ENCODE measurements around the gene PPP2R5C. TPM values are rescaled to one million over a fixed set of nuclear protein-coding genes. Genes with fewer than 3 reads are reported as not detected.
"Not testable (repeated sequence)": the region's sequence is repeated elsewhere in the genome, so short reads cannot be mapped to it uniquely, and the experiment has no call there.

Gene PPP2R5C
- polyA plus RNA-seq, 3 donors, result 92.1 to 105 (median 95.3) TPM

DNA sequence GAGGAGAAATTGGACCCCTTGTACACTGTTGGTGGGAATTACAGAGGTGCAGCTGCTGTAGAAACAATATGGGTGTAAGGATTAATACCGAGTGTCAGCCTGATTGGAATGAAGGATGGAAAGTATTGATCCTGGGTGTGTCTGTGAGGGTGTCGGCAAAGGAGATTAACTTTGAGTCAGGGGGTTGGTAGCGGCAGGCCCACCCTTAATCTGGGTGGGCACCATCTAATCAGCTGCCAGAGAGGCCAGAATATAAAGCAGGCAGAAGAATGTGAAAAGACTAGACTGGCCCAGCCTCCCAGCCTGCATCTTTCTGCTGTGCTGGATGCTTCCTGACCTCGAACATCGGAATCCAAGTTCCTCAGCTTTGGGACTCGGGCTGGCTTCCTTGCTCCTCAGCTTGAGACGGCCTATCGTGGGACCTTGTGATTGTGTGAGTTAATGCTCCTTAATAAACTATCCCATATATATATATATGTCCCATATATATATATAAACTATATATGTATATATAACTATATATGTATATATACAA, 38.4 kb upstream of the PPP2R5C start:
- no peak for DNase-seq

DNA sequence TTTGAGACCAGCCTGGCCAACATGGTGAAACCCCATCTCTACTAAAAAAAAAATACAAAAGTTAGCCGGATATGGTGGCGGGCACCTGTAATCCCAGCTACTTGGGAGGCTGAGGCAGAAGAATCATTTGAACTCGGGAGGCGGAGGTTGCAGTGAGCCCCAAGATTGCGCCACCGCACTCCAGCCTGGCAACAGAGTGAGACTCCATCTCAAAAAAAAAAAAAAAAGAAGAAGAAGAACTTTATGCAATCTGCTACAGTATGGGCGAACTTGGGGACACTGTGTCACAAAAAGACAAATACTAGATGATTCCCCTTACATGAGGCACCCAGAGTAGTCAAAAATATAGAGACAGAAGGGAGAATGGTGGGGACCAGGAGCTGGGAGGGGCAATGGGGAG, 35.9 kb upstream of the PPP2R5C start:
- not testable (repeated sequence) for DNase-seq

- DNase-seq, result no peak
These were observed 35.1 kb upstream of the PPP2R5C start for GRCh38 chr14:101726295-101726953.

- no peak for DNase-seq
These were observed 34.6 kb upstream of the PPP2R5C start for GRCh38 chr14:101726954-101727302.

DNA sequence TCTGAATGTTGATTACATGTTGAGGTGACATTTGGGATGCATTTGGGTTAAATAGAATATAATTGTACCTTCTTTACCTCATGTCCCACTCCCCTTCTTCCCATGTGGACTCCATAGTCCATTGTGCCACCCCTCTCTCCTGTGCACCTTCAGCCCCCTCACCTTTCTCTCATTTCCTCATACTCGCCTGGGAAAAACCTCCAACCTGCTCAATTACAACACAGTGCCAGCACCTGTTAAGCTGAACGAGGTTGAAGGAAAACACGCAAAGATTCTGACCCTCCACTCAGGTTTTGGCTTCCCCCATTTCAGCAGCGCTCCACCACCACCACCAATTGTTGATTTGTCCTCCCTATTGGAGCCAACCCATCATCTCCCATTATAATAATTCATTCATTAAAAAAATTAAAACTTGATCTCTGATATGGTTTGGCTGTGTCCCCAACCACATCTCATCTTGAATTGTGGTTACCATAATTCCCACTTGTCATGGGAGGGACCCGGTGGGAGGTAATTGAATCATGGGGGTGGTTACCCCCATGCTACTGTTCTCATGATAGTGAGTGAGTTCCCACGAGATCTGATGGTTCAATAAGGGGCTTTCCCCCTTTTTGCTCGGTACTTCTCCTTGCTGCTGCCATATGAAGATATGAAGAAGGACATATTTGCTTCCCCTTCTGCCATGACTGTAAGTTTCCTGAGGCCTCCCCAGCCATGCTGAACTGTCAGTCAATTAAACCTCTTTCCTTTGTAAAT, 33.7 kb upstream of the PPP2R5C start:
- no peak for DNase-seq

GRCh38 chr14:101728367-101728742, 33.2 kb upstream of the PPP2R5C start:
- DNase-seq, result no peak

DNA sequence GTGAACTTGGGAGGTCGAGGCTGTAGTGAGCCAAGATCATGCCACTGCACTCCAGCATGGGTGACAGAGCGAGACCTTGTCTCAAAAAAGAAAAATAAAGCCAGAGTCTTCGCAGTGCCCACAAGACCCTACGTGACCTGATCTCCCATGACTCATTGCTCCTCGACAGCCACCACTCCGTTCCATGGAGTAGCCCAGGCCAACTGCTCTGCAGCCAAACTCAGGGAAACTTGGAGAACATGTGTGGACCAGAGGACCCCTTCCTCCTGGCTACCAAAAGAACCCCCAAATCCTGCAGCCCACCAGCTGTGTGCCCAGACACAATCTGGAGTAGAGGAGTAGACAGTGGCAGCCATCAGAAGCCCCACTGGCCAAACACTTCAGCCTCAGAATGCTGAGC, 32.1 kb upstream of the PPP2R5C start:
- DNase-seq, result no peak

- DNase-seq, result not testable (repeated sequence)
These were observed 31.4 kb upstream of the PPP2R5C start for GRCh38 chr14:101730157-101730556.

DNA sequence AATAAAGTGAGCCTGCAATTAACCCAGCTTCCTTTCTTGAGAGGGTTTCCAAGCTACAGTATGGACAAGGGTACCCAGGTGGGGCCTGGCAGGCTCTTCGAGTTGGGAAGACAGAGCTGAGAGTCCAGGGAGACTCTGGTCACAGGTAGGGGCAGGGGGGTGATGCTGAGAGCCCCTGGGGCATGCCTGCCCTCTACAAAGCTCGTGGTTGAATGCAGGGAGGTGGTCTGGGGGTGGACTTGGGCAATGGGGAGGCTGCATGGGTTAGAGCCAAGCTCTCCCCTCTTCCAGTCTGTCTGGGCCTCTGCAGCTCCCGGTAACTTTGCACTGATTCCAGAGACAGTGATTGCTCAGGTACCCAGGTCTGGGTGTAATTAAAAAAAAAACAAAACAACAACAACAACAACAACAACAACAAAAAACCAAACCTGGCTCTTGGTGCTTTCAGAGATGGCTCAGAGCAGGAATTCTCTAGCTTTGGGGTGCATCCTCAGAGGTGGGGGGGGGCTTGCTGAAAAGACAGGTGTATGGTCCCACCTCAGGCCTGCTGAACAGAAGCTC, 30.8 kb upstream of the PPP2R5C start:
- no peak for DNase-seq

DNA sequence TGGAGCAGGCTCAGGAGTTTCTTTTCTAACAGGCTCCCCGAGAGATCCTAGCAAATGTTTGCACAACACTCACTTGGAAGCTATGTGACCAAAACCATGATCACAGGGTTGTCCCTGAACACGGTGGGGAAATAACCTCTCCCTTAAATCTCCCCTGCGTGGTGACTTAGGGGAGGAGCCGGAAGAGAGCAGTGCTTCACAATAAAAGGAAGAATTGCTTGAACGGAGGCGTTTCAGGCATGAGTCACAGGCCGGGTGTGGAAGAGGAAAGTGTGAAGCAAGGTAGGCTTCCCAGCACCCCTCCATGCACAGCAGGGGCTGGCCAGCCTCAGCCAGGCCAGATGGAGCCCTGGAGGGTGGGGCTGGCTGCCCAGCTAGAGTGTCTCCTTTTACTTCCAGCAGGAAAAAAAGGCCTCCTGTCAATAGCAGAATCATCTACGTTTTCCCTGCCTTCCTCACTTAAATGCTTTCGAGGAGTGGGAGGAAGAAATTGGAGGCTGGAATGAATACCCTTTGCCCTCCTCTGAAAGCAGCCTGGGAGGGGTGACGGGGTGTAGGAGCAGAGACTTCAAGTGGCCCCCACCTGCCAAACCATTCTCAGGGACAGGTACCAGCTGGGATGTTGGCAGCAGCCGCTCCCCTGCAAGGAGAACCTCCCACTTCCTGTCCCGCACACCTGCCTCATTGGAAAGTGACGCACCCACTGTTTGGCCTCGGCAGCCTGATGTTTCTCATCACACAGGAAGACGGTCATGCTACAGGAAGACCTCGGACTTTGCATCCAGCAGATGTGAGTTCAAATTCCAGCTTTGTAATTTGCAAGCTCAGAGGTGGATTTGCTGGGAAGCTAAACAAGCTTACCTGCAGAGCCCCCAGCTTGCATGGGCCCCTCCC, 30.1 kb upstream of the PPP2R5C start:
- DNase-seq, result peak; percentile 33

DNA sequence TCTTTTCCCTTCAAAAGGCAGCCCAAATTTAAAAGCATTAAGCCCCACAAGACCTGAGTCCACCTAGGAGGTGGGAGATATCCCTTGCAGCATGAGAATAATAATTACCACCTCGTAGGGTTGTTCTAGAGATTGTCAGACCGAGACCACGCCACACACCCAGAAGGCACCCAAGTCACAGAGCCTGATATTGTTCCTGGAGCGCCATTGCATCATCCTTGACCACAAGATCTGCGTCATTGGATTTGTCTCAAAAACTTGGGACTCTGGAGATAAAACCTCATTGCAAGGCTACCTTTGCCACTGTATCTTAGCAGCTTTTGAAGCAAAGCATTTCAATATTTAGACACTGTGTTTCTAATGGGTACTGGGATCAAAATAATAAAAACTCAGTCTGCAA, 29.4 kb upstream of the PPP2R5C start:
- DNase-seq, result no peak

GRCh38 chr14:101733211-101733610, 28.3 kb upstream of the PPP2R5C start:
- no peak for DNase-seq

- no peak for DNase-seq
These were observed 27.2 kb upstream of the PPP2R5C start for GRCh38 chr14:101734246-101734847.

DNA sequence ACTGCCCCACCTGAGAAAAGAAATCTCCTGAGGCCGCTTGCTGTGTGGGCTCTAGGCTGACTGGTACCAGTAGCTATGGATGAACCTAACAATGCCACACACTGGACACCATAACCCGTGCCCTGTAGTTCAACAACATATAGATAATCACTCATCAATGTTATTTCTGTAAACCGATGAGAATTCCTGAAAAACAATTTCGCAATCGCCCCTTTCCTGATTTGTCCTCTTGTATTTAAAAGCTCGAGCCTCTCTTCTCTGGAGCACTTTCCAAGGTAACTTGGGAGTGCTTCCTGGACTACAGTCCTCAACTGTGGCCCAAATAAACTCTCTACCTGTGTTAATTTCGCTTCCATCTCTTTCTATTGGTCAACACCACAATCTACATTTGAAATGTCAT, 26.1 kb upstream of the PPP2R5C start:
- no peak for DNase-seq

DNA sequence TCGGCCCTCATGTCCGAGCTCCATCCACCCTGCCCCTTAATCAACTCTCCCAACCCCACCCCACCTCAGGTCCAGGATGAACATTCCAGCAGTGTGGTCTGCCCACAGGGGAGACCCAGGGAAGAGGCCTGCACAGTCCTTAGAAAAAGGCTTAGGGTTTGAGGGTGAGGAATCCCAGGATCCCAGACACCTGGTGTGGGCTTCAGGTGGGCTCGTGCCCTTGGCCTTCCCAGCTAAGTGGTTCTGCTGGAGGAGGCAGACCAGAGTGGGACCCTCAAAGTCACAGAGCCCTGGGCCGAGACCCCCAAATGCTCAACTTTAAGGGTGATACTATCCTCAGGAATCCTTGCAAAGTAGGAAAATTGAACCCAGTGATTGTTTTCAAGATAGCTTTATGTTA, 25.4 kb upstream of the PPP2R5C start:
- DNase-seq, result no peak

- no peak for DNase-seq
These were observed 24.9 kb upstream of the PPP2R5C start for GRCh38 chr14:101736585-101736984.

DNA sequence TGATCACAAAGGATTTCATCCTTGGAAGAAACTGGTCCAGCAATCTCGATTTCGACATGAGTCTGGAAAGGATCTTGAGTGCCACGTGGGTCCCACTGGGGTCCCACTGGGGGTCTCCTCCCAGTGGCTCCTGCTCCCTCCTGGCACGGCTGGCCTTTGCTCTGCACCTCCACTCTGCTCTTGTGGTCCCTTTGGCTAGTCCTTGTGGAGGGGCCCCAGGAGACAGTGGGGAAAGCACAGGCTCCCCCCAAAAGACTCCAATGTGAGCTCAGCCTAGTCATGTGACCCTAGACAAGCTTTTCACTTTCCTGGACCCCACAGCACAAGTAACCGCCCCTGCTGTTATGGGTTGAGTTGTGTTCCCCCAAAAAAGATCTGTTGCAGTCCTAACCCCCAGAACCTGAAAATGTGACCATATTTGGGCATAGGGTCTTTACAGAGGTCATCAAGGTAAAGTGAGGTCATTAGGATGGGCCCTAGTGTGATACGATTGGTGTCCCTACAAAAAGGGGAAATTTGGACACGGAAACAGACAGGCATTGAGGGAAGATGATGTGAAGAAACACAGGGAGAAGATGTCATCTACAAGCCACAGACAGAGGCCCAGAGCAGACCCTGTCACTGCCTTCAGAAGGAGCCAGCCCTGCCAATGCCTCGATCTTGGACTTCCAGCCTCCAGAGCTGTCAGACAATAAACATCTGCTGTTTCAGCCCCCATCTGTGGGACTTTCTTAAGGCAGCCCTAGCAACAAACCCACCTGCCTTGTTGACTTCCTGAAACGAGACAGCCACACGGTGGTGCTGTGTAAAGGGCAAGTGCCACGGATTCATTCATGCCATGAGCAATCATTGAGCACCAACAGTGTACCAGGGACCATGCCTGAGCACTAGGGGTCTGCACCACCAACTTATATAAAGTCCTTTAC, 23.8 kb upstream of the PPP2R5C start:
- no peak for DNase-seq

GRCh38 chr14:101738703-101739320, 22.7 kb upstream of the PPP2R5C start:
- DNase-seq, result no peak

GRCh38 chr14:101739446-101740141, 21.9 kb upstream of the PPP2R5C start:
- DNase-seq, result no peak

Measured in renal pelvis (tissue), 4 donors.